K562 (cell line): ENCODE data around the gene ANKRD12. TPM values are rescaled to one million over a fixed set of nuclear protein-coding genes. Genes with fewer than 3 reads are reported as not detected.

Source experiments
- ATAC-seq: fragments of 200-7000 bp; cut with Tn5 transposase; 3 replicates; pipeline ENCODE4 v1.9.1; 2020; ENCODE audit warnings: moderate library complexity
- BruUV-seq: library from RNA; stranded (reverse); fragments of 400-500 nt; replicated peaks from 2 replicates; lab custom pipeline; 2021; lab: Mats Ljungman, UMichigan
- CTCF ChIA-PET: fragments of 300-600 bp; formaldehyde crosslinking; extraction: SDS; loops from one replicate; lab custom pipeline; 2021; ENCODE audit warnings: low intra/inter-chr PET ratio; lab: Yijun Ruan, JAX
- POLR2A ChIA-PET: fragments of 300-600, 350-650 bp; sonication (Branson Sonifier 250); formaldehyde crosslinking; extraction: SDS; loops from one replicate; lab custom pipeline; 2021; ENCODE audit warnings: antibody characterized with exemption, inconsistent platforms; lab: Yijun Ruan, JAX
- DNase-seq, 4 experiments: peaks; one replicate each; pipeline versions ENCODE4 v3.0.0 to v3.0.0-alpha.2; 2011 to 2018; ENCODE audit warnings: low spot score in 3 of 4, mixed read lengths in 3 of 4; ENCODE audit errors: extremely low read depth in 1 of 4
- FAIRE-seq: peaks from 2 replicates; lab custom pipeline; 2011; peaks lifted over from hg19 to GRCh38; lab: Jason Lieb, UNC
- H2AFZ ChIP-seq: 2 replicates; pipeline ENCODE4 v1.6.0; 2011; ENCODE audit warnings: low read depth, low read length, control low read depth, inconsistent platforms
- H3K27ac ChIP-seq: fragments of 200-600 bp; 3 replicates; pipeline ENCODE4 v1.8.0; 2011; ENCODE audit warnings: low read depth, mild to moderate bottlenecking, control low read depth, inconsistent platforms, low read length, moderate library complexity, mixed read lengths; ENCODE audit errors: extremely low read depth
- H3K27me3 ChIP-seq, 2 experiments: fragments of 300-600 bp in 1 of 2; 2 replicates in 1 of 2; 3 replicates in 1 of 2; pipeline versions ENCODE4 v1.6.0 to v1.8.0; 2011; ENCODE audit warnings: inconsistent platforms in 2 of 2, low read length in 2 of 2, mild to moderate bottlenecking in 1 of 2, mixed read lengths in 1 of 2, moderate library complexity in 1 of 2; ENCODE audit not compliant: control insufficient read depth in 2 of 2, insufficient read depth in 2 of 2
- H3K36me3 ChIP-seq: fragments of 300-600 bp; 3 replicates; pipeline ENCODE4 v1.8.0; 2011; ENCODE audit warnings: mild to moderate bottlenecking, low read length, inconsistent platforms; ENCODE audit not compliant: control insufficient read depth, insufficient read depth
- H3K4me1 ChIP-seq, 2 experiments: fragments of 200-600 bp in 1 of 2; replicated peaks in 1 of 2; 2 replicates in 1 of 2; 3 replicates in 1 of 2; pipeline versions ENCODE4 v1.5.1 to v1.8.0; 2011; ENCODE audit warnings: inconsistent platforms in 2 of 2, low read length in 2 of 2, mild to moderate bottlenecking in 1 of 2, mixed read lengths in 1 of 2, moderate library complexity in 1 of 2; ENCODE audit not compliant: control insufficient read depth in 2 of 2, insufficient read depth in 2 of 2
- H3K4me2 ChIP-seq: 2 replicates; pipeline ENCODE4 v1.6.1; 2011; ENCODE audit warnings: low read length, control low read depth, inconsistent platforms, mixed read lengths; ENCODE audit not compliant: insufficient read depth
- H3K4me3 ChIP-seq: fragments of 200-600 bp; sonication (generic), shearing (Covaris generic); 2 replicates; pipeline ENCODE4 v1.5.1; 2016; ENCODE audit warnings: control low read depth, inconsistent platforms
- H3K79me2 ChIP-seq: fragments of 200-600 bp; 3 replicates; pipeline ENCODE4 v1.8.0; 2011; ENCODE audit warnings: low read length, inconsistent platforms; ENCODE audit not compliant: control insufficient read depth, insufficient read depth
- H3K9ac ChIP-seq, 2 experiments: 2 replicates each; pipeline versions ENCODE4 v1.6.0 to v1.6.1; 2011; ENCODE audit warnings: low read depth in 2 of 2, low read length in 2 of 2, control low read depth in 1 of 2, inconsistent platforms in 1 of 2, mild to moderate bottlenecking in 1 of 2, mixed read lengths in 1 of 2; ENCODE audit not compliant: insufficient read depth in 1 of 2
- H3K9me1 ChIP-seq: one replicate; pipeline ENCODE4 v1.6.0; 2011; ENCODE audit warnings: inconsistent platforms, mild to moderate bottlenecking, low read length, moderate library complexity; ENCODE audit not compliant: control insufficient read depth, insufficient read depth
- H3K9me3 ChIP-seq: replicated peaks from 2 replicates; pipeline ENCODE4 v1.5.1; 2011; ENCODE audit warnings: low read depth, low read length, inconsistent platforms; ENCODE audit not compliant: control insufficient read depth, insufficient read depth
- H4K20me1 ChIP-seq: replicated peaks from 2 replicates; pipeline ENCODE4 v1.6.1; 2011; ENCODE audit warnings: low read length, inconsistent platforms, mixed read lengths; ENCODE audit not compliant: control insufficient read depth, insufficient read depth
- BCOR ChIP-seq: fragments of 450-650 bp; IDR thresholded peaks from 2 replicates; pipeline ENCODE4 v1.6.1; 2016
- HDAC8 ChIP-seq: fragments of 450-650 bp; IDR thresholded peaks from 2 replicates; pipeline ENCODE4 v1.6.1; 2016; ENCODE audit warnings: mild to moderate bottlenecking, missing genetic modification characterization, moderate library complexity, missing compliant biosample characterization
- POLR2H ChIP-seq: IDR thresholded peaks from 2 replicates; pipeline ENCODE4 v1.6.1; 2016; ENCODE audit warnings: missing genetic modification characterization, low read depth, mild to moderate bottlenecking, control low read depth, missing compliant biosample characterization, moderate library complexity
- TAF1 ChIP-seq: IDR thresholded peaks from 2 replicates; pipeline ENCODE4 v1.6.1; 2011; ENCODE audit warnings: mild to moderate bottlenecking, low read length, moderate library complexity; ENCODE audit not compliant: insufficient read depth, control insufficient read depth, severe bottlenecking; ENCODE audit errors: extremely low read depth
- ZNF121 ChIP-seq: sonication (generic); formaldehyde crosslinking; conservative IDR thresholded peaks from 2 replicates; pipeline ENCODE4 v1.8.0; 2022; ENCODE audit warnings: missing genetic modification reagents
- ZNF57 ChIP-seq: fragments of 450-650 bp; formaldehyde crosslinking; IDR thresholded peaks from 2 replicates; pipeline ENCODE4 v1.4.0; 2020; ENCODE audit warnings: mild to moderate bottlenecking, moderate library complexity
- WGBS: fragments of 100-300 bp; shearing (Covaris generic); methylation state at CpG from one replicate; pipeline ENCODE4 v1.1.6; 2016; ENCODE audit warnings: low coverage, mixed read lengths; ENCODE audit not compliant: insufficient coverage; ENCODE audit errors: missing lambda C conversion rate; 5-methylcytosine and 5-hydroxymethylcytosine counted together
- in situ Hi-C: fragments of 300-500 bp; cut with MboI; formaldehyde crosslinking; loops from 4 replicates; pipeline ENCODE4 v1.15.0; 2018; ENCODE audit warnings: inconsistent platforms, mixed read lengths
- intact Hi-C: fragments of 100-400 bp; cut with micrococcal nuclease; formaldehyde crosslinking; loops from 2 replicates; pipeline ENCODE4 v1.14.2; 2022
- polyA plus RNA-seq, 8 experiments: library from polyadenylated mRNA; depleted of rRNA in 4 of 8; stranded (reverse) in 5 of 8; unstranded in 3 of 8; fragments of >200 nt; fragmentation: Nextera tagmentation in 2 of 8; fragmentation: Illumina TruSeq in 1 of 8; extraction: Ambion mirVana in 2 of 8; extraction: Trizol in 1 of 8; gene quantifications; 2 replicates each; pipeline versions ENCODE4 v1.2.1 to v1.2.3, GENCODE V29; 2011 to 2014; ENCODE audit warnings: inconsistent platforms in 1 of 8, missing spikeins in 1 of 8
- total RNA-seq, 7 experiments: library from RNA; depleted of rRNA in 6 of 7; stranded (reverse); fragments of >200 nt in 6 of 7; fragmentation: Illumina TruSeq in 2 of 7; extraction: Trizol in 2 of 7; gene quantifications; 2 replicates each; pipeline versions ENCODE4 v1.2.1 to v1.2.3, GENCODE V29; 2011 to 2021; ENCODE audit warnings: low replicate concordance in 1 of 7

The ANKRD12 gene
- total and polyA plus RNA-seq, 9 of the 15 experiments (the other 6 are each of a cell fraction or from before 2014, with no cell fraction given), result 6.6 to 28.2 (median 16.0) TPM

DNA sequence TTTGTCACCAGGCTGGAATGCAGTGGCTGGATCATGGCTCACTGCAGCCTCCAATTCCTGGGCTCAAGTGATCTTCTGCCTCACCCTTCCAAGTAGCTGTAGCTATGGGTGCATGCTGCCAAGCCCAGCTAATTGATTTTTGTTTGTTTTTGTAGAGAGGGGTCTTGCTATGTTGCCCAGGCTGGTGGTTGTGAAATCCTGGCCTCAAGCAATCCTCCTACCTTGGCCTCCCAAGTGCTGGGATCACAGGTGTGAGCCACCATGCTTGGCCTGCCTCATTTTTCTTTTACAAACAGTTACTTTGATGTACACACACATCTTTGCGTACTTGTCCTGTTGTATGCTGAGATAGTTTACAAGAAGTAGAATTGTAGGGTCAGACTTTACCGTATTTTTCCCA is 13.1 kb upstream of the ANKRD12 start (continued):
- TF ChIP-seq ZNF57 (CRISPR knock-in tag) (no peak), BCOR (peak; percentile 30; the same call in 1 of the 2 replicates), ZNF121 (CRISPR knock-in tag) (peak; percentile 99), TAF1 (no peak)

DNA sequence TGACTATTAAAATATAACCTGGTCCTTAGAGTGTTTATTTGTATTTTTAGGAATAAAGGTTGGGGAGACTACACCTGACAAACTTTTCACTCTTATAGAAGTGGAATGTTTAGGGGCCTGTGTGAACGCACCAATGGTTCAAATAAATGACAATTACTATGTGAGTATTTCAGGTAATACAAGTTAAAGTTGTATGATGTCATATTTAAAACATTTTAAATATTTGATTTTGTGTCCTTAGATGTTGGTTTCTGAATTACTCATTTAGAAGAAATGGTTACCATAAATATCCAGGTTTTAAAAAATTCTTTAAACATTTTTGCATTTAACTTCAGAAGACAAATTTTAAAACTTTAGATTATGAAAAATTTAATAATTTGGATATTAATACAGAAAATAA is 11.8 kb upstream of the ANKRD12 start:
- no peaks in the 10 kb centered on the region for H3K27me3 ChIP-seq
- no TSS peak for BruUV-seq
- H3K9me3 ChIP-seq, result no peaks in the 10 kb centered on the region
- no peak overlapping the region for H3K4me2 ChIP-seq
- no peaks in the 10 kb centered on the region for H4K20me1 ChIP-seq
- H3K36me3 ChIP-seq, result peaks cover 94% of the 10 kb centered on the region
- H3K4me3 ChIP-seq, result no peak overlapping the region
- intact Hi-C loops (no loop called here), in situ Hi-C loops (no loop called here)
- CTCF ChIA-PET, result no interaction called here
- POLR2A ChIA-PET, result interaction anchor here (0.6 to 4.4 kb wide), 6 partner anchors 8 to 32 kb away, joined by 3 to 30 read pairs (median 8); partner anchors contain the start of genes ANKRD12 and NDUFV2
- H3K27ac ChIP-seq, result no peak overlapping the region
- no peaks in the 10 kb centered on the region for H3K9me1 ChIP-seq
- peaks cover 67% of the 10 kb centered on the region for H3K79me2 ChIP-seq
- TF ChIP-seq POLR2H (tag), result 0 out of 2 replicates have a peak, but pooled peaks have one; percentile 25
- no peak for TF ChIP-seq HDAC8 (tag)
- 92% methylated on average over 1 of the region's 1 CpG for WGBS
- H3K4me1 ChIP-seq, result no peaks in the 10 kb centered on the region
- ATAC-seq, result no peak
- no peak for DNase-seq
- no peak for FAIRE-seq
- no peak overlapping the region for H3K9ac ChIP-seq
- no peak overlapping the region for H2AFZ ChIP-seq
